ENCODE measurements around the gene SDR39U1. TPM values are rescaled to one million over a fixed set of nuclear protein-coding genes. Genes with fewer than 3 reads are reported as not detected.
"Not testable (repeated sequence)": the region's sequence is repeated elsewhere in the genome, so short reads cannot be mapped to it uniquely, and the experiment has no call there.

Gene SDR39U1
- total RNA-seq, 1 experiment from 2014 or later, result 56.7 TPM

DNA sequence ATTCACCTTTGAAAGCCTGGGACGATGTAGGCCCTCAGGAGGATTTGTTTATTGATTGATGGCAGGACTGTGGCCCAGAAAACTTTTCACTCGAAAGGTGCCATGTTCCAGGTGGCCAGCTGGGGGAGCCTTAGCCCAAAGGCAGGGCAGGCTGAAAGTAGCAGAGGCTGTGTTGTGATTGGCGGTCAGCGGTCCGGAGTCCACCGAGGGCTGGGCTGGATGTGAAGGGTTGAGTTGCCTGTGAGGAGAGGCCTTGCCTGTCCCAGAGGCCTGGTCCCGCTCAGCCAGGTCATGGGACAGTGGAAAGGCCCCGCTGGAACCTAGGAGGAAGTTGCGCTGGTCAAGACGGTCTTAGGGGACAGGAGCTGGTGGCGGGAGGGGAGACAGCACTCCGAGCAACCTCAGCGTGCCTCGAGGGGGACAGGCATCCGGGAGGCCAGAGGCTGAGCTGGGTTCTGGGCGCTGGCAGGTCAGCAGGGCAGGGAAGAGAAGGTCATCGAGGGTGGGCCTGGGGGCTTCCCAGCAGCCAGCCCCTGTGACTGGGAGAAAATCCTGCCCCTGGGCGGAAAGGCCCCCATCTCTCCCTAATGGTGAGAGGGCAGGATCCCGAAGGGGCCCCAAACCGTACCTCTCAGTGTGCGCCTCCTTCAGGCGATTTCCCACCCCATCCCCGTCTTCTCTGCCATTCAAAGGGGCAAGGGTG is 39.2 kb upstream of the SDR39U1 start (continued):
- TF ChIP-seq, protein P1, sequence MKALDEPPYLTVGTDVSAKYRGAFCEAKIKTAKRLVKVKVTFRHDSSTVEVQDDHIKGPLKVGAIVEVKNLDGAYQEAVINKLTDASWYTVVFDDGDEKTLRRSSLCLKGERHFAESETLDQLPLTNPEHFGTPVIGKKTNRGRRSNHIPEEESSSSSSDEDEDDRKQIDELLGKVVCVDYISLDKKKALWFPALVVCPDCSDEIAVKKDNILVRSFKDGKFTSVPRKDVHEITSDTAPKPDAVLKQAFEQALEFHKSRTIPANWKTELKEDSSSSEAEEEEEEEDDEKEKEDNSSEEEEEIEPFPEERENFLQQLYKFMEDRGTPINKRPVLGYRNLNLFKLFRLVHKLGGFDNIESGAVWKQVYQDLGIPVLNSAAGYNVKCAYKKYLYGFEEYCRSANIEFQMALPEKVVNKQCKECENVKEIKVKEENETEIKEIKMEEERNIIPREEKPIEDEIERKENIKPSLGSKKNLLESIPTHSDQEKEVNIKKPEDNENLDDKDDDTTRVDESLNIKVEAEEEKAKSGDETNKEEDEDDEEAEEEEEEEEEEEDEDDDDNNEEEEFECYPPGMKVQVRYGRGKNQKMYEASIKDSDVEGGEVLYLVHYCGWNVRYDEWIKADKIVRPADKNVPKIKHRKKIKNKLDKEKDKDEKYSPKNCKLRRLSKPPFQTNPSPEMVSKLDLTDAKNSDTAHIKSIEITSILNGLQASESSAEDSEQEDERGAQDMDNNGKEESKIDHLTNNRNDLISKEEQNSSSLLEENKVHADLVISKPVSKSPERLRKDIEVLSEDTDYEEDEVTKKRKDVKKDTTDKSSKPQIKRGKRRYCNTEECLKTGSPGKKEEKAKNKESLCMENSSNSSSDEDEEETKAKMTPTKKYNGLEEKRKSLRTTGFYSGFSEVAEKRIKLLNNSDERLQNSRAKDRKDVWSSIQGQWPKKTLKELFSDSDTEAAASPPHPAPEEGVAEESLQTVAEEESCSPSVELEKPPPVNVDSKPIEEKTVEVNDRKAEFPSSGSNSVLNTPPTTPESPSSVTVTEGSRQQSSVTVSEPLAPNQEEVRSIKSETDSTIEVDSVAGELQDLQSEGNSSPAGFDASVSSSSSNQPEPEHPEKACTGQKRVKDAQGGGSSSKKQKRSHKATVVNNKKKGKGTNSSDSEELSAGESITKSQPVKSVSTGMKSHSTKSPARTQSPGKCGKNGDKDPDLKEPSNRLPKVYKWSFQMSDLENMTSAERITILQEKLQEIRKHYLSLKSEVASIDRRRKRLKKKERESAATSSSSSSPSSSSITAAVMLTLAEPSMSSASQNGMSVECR (CRISPR knock-in tag; IDR thresholded peaks at IDR 0.05; ENCODE audit: borderline replicate concordance), result no peak
- TF ChIP-seq, protein P2, sequence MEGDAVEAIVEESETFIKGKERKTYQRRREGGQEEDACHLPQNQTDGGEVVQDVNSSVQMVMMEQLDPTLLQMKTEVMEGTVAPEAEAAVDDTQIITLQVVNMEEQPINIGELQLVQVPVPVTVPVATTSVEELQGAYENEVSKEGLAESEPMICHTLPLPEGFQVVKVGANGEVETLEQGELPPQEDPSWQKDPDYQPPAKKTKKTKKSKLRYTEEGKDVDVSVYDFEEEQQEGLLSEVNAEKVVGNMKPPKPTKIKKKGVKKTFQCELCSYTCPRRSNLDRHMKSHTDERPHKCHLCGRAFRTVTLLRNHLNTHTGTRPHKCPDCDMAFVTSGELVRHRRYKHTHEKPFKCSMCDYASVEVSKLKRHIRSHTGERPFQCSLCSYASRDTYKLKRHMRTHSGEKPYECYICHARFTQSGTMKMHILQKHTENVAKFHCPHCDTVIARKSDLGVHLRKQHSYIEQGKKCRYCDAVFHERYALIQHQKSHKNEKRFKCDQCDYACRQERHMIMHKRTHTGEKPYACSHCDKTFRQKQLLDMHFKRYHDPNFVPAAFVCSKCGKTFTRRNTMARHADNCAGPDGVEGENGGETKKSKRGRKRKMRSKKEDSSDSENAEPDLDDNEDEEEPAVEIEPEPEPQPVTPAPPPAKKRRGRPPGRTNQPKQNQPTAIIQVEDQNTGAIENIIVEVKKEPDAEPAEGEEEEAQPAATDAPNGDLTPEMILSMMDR (IDR thresholded peaks at IDR 0.05), result peak; percentile 69
- TF ChIP-seq HMGA2 (CRISPR knock-in tag; IDR thresholded peaks at IDR 0.05), result no peak
- no peak; the same call in 1 of the 2 replicates for TF ChIP-seq NFYB (CRISPR knock-in tag; conservative IDR thresholded peaks at IDR 0.05; ENCODE audit: low read depth)
- no peak for TF ChIP-seq SMAD4 (CRISPR knock-in tag; IDR thresholded peaks at IDR 0.05)
- TF ChIP-seq GABPB1 (CRISPR knock-in tag; IDR thresholded peaks at IDR 0.05), result peak; percentile 57; the same call in 1 of the 2 replicates
- TF ChIP-seq, protein P3, sequence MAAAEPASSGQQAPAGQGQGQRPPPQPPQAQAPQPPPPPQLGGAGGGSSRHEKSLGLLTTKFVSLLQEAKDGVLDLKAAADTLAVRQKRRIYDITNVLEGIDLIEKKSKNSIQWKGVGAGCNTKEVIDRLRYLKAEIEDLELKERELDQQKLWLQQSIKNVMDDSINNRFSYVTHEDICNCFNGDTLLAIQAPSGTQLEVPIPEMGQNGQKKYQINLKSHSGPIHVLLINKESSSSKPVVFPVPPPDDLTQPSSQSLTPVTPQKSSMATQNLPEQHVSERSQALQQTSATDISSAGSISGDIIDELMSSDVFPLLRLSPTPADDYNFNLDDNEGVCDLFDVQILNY (CRISPR knock-in tag; IDR thresholded peaks at IDR 0.05), result no peak

DNA sequence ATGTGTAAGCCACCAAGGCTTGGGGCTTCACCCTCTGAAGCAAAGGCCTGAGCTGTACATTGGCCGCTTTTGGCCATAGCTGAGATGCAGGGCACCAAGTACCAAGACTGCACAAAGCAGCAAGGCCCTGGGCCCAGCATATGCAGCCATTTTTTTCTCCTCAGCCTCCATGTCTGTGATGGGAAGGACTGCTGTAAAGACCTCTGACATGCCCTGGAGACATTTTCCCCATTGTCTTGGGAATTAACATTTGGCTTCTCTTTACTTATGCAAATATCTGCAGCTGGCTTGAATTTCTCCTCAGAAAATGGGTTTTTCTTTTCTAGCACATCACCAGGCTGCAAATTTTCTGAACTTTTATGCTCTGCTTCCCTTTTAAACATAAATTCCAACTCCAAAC is 37.4 kb upstream of the SDR39U1 start:
- CTCF ChIA-PET; ATAC-seq; DNase-seq (ENCODE audit: low spot score); H3K36me3 Mint-ChIP-seq; POLR2A ChIA-PET; H3K27me3 Mint-ChIP-seq (ENCODE audit: low read depth): not testable (repeated sequence)
- peak overlapping the region; percentile 7 for H3K27ac Mint-ChIP-seq
- peaks cover 22% of the 10 kb centered on the region for H3K9me3 Mint-ChIP-seq
- peaks cover 28% of the 10 kb centered on the region for H3K4me1 Mint-ChIP-seq
- H3K4me3 Mint-ChIP-seq, result peak overlapping the region; percentile 18; the same call in 1 of the 2 replicates

DNA sequence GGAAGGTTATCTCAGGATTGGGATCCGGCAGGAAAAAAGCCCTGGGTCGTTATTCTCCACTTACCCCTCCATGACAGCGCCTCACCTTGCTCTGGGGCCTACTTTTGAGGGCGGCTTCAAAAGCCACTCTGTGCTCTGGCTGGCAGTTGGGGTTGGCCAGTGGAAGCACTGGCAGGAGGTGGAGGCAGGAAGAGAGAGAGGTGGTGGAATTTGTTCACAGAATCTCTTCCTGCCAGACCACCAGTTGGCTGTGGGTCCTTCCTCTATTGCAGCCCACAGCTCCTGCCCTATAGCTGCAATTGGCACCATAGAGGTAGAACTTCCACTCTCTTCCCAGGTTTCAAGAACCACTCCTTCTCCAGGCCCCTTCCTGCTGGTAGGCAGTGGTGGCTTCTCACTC is 32.7 kb upstream of the SDR39U1 start:
- Mint-ChIP-seq H3K4me1 (peaks cover 11% of the 10 kb centered on the region), H3K27ac (no peak overlapping the region), H3K4me3 (no peak overlapping the region), H3K27me3 (ENCODE audit: low read depth) (peaks cover 9% of the 10 kb centered on the region; the same call in 1 of the 2 replicates), H3K9me3 (peaks cover 40% of the 10 kb centered on the region), H3K36me3 (peaks cover 4% of the 10 kb centered on the region)
- ChIA-PET POLR2A (no interaction called here), CTCF (interaction anchor here (1.1 kb wide), 1 partner anchor 38 kb away, joined by 4 read pairs; no protein-coding TSS in a partner anchor)
- TF ChIP-seq TEAD4 (CRISPR knock-in tag; IDR thresholded peaks at IDR 0.05) (no peak), JUN (CRISPR knock-in tag; IDR thresholded peaks at IDR 0.05) (no peak), ZNF416 (CRISPR knock-in tag; IDR thresholded peaks at IDR 0.05) (no peak), ESRRA (CRISPR knock-in tag; IDR thresholded peaks at IDR 0.05; ENCODE audit: borderline replicate concordance) (no peak)
- TF ChIP-seq, protein P4, sequence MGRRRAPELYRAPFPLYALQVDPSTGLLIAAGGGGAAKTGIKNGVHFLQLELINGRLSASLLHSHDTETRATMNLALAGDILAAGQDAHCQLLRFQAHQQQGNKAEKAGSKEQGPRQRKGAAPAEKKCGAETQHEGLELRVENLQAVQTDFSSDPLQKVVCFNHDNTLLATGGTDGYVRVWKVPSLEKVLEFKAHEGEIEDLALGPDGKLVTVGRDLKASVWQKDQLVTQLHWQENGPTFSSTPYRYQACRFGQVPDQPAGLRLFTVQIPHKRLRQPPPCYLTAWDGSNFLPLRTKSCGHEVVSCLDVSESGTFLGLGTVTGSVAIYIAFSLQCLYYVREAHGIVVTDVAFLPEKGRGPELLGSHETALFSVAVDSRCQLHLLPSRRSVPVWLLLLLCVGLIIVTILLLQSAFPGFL (CRISPR knock-in tag; IDR thresholded peaks at IDR 0.05; ENCODE audit: borderline replicate concordance), result no peak
- DNase-seq (ENCODE audit: low spot score), result no peak
- no peak for ATAC-seq

All from WTC11 (cell line).